NOMO-1 treated with DMSO at 0.1 percent for 48 hours (cell line): ENCODE data around the gene CNOT10.
"Not testable (repeated sequence)": the region's sequence is repeated elsewhere in the genome, so short reads cannot be mapped to it uniquely, and the experiment has no call there.

ENCODE experiments used
- DNase-seq: peaks from one replicate; lab custom pipeline; 2025; ENCODE audit not compliant: unreplicated experiment; lab: John Stamatoyannopoulos, UW

CNOT10 gene, protein sequence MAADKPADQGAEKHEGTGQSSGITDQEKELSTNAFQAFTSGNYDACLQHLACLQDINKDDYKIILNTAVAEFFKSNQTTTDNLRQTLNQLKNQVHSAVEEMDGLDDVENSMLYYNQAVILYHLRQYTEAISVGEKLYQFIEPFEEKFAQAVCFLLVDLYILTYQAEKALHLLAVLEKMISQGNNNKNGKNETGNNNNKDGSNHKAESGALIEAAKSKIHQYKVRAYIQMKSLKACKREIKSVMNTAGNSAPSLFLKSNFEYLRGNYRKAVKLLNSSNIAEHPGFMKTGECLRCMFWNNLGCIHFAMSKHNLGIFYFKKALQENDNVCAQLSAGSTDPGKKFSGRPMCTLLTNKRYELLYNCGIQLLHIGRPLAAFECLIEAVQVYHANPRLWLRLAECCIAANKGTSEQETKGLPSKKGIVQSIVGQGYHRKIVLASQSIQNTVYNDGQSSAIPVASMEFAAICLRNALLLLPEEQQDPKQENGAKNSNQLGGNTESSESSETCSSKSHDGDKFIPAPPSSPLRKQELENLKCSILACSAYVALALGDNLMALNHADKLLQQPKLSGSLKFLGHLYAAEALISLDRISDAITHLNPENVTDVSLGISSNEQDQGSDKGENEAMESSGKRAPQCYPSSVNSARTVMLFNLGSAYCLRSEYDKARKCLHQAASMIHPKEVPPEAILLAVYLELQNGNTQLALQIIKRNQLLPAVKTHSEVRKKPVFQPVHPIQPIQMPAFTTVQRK

DNA sequence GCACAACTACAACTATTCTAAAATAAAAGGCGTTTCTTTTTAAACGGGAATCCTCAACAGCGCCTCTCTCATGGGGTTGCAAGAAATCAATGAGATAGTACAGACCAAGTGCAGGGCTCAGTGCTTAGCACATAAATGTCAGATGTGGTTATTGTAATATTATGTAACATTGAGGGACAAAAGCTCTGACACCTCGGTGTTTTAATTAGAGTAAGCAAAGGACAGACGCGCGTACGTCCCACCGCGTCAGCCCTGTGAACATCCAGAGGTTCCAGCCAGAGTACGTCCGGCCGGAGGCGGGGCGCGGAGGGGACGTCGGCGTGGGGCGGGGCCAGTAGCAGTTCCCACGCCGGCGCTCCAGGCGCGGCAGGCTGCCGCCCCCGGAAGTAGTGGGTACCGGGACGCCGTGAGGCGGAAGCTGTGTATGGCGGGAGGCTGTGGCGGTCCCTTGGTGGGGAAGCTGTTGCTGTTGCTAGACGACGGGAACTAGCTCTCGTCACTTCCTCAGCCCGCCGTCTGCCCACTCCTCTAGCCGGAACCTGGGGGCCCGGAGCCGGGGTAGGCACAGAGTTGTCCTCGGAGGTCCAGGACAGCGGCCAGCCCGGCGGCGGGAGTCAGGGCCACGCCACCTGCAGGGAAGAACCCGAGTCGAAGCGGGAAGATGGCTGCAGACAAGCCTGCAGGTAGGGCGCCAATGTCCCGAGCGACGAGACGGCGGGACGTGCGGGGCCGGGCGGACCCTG, at the start of gene CNOT10:
Gene CNOT10 (plus strand): TSS at position 389 of the 743 bp plus-strand sequence. CDS start 273 bp downstream, at position 662.
- peak; percentile 96 for DNase-seq

DNA sequence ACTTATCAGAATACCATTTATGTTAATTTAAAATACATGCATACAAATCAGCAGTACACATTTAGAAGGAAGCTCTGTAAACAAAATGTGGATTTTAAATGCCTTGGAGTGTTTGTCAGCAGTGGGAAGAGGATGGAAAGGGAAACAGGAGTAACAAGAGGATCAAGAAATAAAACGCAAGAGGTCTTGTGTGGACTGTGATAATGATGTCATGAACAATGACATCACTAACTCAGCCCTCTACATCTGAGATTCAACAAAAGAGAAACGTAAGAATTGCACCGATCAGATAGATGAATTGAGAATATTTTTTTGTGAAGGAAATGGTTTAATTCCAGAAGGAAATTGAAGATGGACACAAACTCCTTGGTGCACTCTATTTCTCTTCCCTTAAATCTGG, 44.0 kb upstream of the CNOT10 start:
- DNase-seq: no peak

DNA sequence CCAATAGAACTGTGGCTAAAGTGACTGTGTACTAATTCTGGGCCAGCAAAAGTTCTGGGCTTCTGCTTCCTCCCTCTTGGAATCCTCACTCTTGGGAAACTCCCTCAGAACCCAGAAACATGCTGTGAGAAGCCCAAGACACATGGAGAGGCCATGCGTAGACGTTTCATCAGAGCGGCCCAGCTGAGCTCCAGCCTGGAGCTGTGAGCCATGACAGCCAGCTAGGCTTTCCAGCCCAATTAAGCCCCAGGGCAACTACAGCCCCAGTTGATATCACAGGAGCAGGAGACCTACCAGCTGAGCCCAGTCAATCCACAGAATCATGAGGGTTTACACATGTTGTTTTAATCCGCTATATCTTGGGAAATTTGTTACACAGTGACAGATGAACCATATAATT, 43.6 kb upstream of the CNOT10 start:
- DNase-seq: no peak

DNA sequence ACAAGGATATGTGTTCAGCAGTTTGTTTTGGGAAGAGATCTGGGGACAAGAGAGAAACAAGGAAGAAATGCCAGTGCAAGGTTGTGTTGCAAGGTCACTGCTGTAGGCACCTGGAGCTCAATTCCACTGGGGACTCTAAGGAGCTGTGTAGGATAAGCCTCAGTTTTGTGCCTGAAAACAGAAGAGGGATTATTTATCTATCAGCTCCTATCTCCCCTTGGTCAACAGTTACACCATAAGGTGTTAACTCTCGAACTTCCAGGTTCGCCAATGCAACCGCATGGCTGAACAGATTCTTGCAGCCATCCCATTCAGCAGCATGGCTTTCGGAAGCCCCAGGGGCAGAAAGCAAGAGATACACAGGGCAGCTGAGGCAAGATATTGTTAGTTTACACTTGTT, 41.6 kb upstream of the CNOT10 start:
- no peak for DNase-seq

DNA sequence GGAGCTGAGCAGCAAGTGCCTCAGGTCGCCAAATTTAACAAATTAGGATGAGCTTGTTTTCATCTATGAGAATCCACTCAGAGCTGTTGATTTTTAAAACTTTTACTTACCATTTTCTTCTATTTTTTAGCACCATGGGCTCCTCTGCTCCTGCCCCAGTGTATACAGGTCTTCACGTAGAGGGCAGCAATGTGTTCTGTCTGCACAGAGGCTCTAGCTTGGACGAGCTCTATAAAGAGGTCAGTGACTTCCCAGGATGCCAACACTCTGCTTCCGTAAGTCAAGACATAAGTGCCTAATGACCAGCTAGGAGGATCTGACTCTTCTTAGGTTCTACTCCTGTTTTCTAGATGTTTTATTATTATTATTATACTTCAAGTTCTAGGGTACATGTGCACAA, 41.2 kb upstream of the CNOT10 start:
- no peak for DNase-seq

DNA sequence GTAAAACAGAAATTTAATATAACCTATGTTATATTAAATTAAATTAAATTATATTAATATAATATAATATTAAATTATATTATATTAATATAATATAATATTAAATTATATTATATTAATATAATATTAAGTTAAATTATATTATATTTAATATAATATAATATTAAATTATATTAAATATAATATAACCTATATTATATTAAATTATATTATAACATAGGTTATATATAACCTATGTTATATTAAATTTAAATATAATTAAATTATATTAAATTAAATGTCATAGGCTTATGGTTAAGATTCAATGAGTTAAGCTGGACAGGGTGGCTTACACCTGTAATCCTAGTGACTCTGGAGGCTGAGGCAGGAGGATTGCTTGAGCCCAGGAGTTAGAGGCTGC, 40.6 kb upstream of the CNOT10 start:
- no peak for DNase-seq

DNA sequence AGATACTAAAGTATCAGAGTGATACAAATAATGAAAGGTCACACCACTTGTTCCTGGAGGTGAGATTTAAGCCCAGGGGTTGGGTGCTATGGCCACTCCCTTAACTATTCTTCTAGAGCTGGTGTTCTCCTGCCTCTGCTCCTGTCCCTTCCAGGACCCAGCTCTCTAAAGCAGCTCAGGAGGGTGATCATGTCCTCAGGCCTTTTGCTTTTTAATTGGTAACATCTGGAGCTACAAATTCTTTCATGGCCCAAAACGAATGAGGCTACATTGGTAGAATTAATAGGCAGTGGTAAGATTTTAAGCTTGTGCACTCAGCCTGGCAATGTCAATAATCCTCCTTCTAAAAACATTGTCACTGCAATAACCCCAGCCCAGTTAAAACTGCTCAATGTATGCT, 38.2 kb upstream of the CNOT10 start:
- no peak for DNase-seq

DNA sequence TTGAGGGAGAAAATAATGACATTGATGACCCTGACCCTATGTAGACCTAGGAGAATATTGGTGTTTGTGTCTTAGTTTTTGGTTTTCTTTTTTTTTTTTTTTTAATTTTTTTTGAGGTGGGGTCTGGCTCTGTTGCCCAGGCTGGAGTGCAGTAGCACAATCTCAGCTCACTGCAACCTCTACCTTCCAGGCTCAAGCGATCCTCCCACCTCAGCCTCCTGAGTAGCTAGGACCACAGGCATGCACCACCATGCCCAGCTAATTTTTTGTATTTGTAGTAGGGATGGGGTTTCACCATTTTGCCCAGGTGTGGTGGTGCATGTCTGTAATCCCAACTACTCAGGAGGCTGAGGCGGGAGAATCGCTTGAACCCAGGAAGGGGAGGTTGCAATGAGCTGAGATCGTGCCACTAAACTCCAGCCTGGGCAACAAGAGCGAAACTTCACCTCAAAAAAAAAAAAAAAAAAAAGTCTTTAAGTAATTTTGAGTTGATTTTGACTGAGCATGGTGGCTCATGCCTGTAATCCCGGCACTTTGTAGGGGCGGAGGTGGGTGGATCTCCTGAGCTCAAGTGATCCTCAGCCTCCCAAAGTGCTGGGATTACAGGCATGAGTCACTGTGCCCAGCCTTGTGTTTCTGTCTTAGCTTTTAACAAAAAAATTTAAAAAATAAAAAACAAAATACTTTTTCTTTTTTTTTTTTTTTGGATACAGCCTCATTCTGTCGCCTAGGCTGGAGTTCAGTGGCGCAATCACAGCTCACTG, 32.5 kb upstream of the CNOT10 start:
- DNase-seq: not testable (repeated sequence)

DNA sequence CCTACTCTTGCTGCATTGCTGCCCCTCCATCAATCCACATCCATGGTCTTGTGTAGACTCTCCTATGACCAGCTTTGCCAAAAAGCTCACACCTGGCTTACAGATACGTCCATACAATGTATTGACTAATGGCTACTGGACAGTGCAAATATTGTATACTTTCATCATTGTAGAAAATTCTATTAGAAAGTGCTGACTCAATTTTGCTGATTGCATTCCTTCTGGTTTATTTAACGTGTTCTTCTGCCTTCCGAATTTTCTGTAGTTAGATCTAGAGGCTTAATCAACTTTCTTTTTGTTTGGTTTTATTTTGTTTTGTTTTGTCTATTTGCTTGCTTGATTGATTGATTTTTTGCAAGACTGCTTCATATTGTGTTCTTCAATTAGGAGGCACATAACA, 29.8 kb upstream of the CNOT10 start:
- no peak for DNase-seq

DNA sequence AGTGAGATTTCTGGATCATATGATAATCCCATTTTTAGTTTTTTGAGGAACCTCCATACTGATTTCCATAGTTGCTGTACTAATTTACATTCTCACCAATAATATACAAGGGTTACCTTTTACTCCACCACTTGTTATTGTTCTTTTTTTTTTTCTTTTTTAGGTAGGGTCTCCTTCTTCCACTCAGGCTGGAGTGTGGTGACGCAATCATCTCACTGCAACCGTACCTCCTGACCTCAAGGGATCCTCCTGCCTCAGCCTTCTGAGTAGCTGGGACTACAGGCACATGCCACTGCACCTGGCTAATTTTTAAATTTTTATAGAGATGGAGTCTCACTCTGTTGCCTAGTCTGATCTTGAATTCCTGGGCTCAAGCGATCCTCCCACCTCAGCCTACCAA, 24.4 kb upstream of the CNOT10 start:
- DNase-seq: no peak

DNA sequence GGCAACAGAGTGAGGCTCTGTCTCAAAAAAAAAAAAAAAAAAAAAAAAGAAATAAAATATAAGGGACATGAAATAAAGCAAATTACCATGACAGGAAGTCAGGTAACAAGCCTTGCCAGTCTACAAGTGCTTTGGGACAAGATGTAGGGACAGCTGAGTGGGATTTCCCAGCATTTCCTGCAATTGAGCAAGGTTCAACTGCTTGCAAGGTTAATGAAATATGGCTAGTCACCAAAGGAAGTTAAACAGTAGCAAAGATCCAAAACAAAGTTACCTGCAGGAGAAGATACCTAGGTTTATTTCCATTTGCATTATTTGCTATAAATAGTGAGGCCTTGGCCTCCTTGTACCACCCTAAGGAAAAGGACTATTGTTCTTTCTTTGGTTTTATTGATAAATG, 22.3 kb upstream of the CNOT10 start:
- DNase-seq: no peak

DNA sequence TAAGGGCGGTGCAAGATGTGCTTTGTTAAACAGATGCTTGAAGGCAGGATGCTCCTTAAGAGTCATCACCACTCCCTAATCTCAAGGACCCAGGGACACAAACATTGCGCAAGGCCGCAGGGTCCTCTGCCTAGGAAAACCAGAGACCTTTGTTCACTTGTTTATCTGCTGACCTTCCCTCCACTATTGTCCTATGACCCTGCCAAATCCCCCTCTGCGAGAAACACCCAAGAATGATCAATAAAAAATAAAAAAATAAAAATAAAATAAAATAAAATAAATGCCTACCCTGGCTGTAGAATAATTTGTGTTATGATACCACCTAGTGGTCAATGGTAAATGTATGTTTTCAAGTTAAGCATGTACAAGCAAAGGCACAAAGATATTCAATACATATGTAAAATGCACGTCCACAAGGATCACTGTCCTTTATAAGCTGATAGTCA, 20.3 kb upstream of the CNOT10 start:
- DNase-seq: peak; percentile 45

DNA sequence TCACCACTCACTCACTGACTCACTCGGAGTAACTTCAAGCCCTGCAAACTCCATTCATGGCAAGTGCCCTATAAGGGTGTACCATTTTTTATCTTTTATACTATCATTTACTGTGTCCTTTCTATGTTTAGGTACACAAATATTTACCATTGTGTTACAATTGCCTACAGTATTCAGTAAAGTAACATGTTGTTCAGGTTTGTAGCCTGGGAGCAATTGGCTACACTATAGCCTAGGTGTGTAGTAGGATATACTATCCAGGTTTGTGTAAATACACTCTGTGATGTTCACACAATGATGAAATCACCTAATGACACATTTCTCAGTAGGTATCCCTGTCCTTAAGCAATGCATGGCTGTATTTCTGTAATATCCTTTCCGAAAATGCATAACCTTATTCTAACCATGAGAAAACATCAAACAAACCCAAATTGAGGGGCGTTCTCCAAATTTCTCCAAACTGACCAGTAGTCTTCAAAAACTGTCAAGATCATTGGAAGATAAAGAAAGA, 17.9 kb upstream of the CNOT10 start:
- no peak for DNase-seq

DNA sequence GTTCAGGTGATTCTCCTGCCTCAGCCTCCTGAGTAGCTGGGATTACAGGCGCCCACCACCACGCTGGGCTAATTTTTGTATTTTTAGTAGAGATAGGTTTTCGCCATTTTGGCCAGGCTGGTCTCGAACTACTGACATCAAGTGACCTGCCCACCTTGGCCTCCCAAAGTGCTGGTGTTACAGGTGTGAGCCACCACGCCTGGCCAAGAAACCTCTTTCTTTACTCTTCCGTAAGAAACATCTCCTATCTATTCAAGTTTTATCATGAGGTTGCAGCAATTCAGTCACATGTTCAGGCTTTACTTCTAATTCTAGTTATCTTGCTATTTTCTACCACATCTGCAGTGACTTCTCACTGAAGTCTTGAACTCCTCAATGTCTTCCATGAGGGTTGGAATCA, 15.8 kb upstream of the CNOT10 start:
- not testable (repeated sequence) for DNase-seq

DNA sequence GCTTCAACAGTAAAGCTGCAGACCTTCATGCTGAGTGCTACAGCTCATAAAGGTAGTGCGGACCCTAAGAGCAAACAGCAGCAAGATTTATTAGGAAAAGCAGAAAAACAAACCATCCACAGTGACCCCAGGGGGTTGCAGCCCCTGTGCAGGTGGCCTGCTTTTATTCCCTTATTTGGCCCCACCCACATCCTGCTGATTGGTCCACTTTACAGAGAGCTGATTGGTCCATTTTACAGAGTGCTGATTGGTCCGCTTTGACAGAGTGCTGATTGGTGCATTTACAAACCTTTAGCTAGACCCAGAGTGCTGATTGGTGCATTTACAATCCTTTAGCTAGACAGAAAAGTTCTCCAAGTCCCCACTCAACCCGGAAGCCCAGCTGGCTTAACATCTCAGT, 11.3 kb upstream of the CNOT10 start:
- not testable (repeated sequence) for DNase-seq

DNA sequence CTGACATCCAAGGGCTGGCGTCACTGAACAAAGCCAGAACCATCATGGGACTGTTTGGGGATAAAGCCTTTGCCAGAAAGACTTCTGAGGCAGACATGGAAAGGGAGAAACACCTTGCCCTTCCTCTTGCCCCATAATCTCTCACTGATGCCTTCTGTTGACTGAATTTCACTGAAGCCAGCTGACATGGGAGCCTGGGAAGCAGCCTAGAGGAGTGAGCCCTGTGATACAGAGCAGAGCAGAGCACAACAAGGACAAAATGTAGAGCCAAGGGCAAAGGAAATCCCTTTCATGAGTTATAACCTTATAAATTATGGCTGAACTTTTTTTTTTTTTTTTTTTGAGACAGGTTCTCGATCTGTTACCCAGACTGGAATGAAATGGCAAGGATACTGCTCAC, 9.8 kb upstream of the CNOT10 start:
- no peak for DNase-seq

DNA sequence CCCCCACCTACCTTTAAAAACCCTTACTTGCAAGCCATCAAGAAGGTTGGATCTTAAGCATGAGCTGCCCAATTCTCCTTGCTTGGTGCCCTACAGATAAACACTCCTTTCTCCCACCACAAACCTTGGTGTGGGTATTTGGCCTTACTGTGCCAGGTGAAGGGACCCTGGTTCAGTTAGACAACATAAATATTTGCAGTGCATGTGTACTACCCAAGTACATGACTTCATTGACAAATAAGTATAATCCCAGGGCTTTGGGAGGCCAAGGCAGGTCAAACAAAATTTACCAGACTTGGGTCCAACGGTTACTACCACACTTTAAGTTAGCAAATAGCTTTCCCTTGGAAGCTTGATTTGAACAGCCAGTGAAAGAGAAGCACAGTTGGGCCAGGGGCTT, 9.3 kb upstream of the CNOT10 start:
- no peak for DNase-seq

DNA sequence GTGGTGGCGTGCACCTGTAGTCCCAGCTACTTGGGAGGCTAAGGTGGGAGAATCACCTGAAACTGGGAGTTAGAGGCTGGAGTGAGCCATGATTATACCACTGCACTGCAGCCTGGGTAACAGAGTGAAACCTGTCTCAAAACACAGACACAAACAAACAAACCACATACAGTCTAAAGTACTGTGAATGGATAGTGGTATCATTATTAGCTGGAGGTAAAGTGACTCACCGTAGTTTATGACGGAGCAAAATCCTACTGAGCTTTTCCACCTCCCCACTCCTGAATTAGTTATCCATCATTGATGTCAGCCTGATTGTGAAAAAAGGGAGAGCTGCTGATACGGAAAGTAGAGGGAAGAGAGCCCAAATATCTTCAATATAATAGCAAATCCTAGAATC, 3.2 kb upstream of the CNOT10 start:
- no peak for DNase-seq

DNA sequence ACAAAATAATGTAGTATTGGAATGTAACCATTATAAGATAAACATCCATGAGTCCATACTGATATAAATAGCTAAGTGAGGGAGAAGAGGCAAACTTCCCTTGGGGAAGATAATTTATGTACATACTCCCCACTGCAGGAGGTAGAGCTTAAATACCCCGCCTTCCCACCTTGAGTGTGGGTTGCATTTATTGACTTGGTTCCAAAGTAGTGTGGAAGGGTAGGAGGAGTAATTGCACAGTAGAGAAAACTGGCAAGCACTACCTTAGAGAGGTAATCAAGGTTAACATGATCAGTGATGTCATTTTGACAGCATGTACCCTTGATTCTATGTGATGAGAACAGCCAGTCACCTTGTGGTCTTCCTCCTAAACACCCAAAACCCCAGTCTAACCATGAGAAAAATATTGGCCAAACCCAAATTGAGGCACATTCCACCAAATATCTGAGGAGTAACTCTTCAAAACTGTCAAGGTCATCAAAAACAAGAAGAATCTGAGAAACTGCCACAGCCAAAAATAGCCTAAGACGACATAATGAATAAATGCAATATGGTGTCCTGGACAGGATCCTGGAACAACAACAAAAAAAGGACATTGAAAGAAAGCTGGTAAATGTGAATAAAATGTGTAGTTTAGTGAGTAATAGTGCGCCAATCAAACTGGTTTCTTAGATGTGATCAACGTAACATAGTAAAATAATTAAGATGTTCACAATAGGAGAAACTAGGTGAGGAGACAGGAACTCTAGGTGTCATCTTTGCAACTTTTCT, 774 bp upstream of the CNOT10 start:
- DNase-seq: no peak
